Prostate gland (tissue), 2 donors: ENCODE results near the gene BCR. TPM values are rescaled to one million over a fixed set of nuclear protein-coding genes. Genes with fewer than 3 reads are reported as not detected.

Source experiments
- DNase-seq: peaks from one replicate; pipeline ENCODE4 v3.0.0-alpha.2; 2019; ENCODE audit warnings: low spot score
- H3K27ac ChIP-seq, 2 donors: fragments of 200-600 bp; sonication (generic); 2 replicates each; pipeline ENCODE4 v1.5.1; 2017 to 2019
- H3K27me3 ChIP-seq: fragments of 200-600 bp; sonication (generic); replicated peaks from 2 replicates; pipeline ENCODE4 v1.5.1; 2019; ENCODE audit not compliant: insufficient read depth
- H3K36me3 ChIP-seq, 2 donors: fragments of 200-600 bp; sonication (generic); 1 replicate in 1 of 2; 2 replicates in 1 of 2; pipeline versions ENCODE4 v1.5.1 to v1.8.1; 2017 to 2019
- H3K4me1 ChIP-seq: fragments of 200-600 bp; sonication (generic); replicated peaks from 2 replicates; pipeline ENCODE4 v1.5.1; 2019
- H3K4me3 ChIP-seq, 2 donors: fragments of 200-600 bp; sonication (generic); 2 replicates each; pipeline ENCODE4 v1.5.1; 2017 to 2019
- H3K9me3 ChIP-seq: fragments of 200-600 bp; sonication (generic); 2 replicates; pipeline ENCODE4 v1.5.1; 2017
- POLR2A ChIP-seq: fragments of 450-650 bp; IDR thresholded peaks from one replicate; pipeline ENCODE4 v1.6.1; 2016; ENCODE audit warnings: antibody characterized with exemption, mild to moderate bottlenecking
- POLR2AphosphoS5 ChIP-seq: sonication (generic); formaldehyde crosslinking; IDR thresholded peaks from one replicate; pipeline ENCODE4 v1.6.1; 2017; ENCODE audit warnings: antibody characterized with exemption
- WGBS: methylation state at CpG from one replicate; pipeline ENCODE4 v1.1.5; 2018; 5-methylcytosine and 5-hydroxymethylcytosine counted together
- intact Hi-C: fragments of 100-400 bp; cut with DNase I; formaldehyde crosslinking; loops from one replicate; pipeline ENCODE4 v1.14.2; 2022
- total RNA-seq, 2 donors: library from RNA; depleted of rRNA; stranded (reverse); fragments of >200 nt; gene quantifications; one replicate each; pipeline ENCODE4 v1.1.0, GENCODE V29; 2016
- TF ChIP-seq, protein P1 (sequence below), 4 experiments: fragments of 200-600 bp in 2 of 4; fragments of 450-650 bp in 2 of 4; sonication (generic) in 2 of 4; IDR thresholded peaks; 1 replicate in 3 of 4; 2 replicates in 1 of 4; pipeline ENCODE4 v1.5.1; 2016 to 2019; ENCODE audit warnings: antibody characterized with exemption in 4 of 4, mild to moderate bottlenecking in 2 of 4, moderate library complexity in 2 of 4

Gene BCR
- total RNA-seq, 2 donors from 2014 or later = 32.7 to 88.8 TPM

DNA sequence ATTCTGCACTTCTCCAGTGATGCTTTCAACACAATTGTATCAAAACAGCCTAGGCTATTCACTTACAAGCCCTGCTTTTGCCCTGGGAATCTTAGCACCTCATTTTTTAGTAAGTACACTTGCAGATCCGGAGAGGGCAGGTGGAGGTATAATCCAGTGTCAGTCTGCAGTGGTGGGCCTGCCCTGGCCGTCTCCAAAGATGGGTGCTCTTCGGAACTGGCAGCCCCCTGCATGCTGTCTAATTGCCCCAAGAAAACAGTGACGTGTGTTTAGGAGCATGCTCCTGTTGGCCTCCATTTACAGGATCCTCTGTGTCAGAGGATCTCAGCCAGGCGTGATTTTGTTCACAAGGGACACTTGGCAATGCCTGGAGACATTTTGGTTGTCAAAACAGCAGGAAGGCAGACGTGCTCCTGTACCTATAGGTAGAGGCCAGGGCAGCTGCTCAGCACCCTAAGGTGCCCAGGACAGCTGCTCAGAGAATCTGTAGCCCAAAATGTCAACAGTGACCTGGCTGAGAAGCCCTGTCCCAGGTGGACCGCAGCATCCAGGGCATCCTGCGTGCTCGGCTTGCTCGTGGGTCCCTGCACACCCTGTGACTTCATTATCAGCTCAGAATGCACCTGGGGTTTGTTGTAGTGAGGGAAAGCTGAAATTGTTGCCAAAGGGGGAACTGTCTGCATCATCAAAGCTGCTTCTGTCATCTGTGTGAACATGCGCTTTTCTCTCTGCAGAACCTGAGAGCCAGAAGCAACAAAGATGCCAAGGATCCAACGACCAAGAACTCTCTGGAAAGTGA lies 90.7 kb downstream of the BCR start:
- peaks cover 0 to 2% of the 10 kb centered on the region in 2 donors for H3K36me3 ChIP-seq
- WGBS = 96% methylated on average over 12 of the region's 12 CpGs

DNA sequence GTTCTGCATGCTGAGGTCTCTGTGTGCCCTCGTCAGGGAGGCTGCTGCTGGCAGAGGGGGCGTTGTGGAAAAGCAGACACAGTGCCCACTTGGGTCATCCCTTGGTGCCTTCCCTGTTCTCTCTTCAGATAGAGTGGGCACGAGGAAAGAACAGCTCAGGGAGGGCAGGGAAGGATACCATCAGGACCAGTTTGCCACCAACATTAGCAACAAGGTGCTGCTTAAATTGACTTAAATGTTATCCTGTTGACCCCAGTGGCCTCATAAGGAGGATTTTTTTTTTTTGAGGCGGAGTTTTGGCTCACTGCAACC lies 91.2 kb downstream of the BCR start:
- H3K36me3 ChIP-seq = peaks cover 0 to 2% of the 10 kb centered on the region in 2 donors
- H3K4me1 ChIP-seq = no peaks in the 10 kb centered on the region
- H3K9me3 ChIP-seq = no peaks in the 10 kb centered on the region
- WGBS = 94% methylated on average over 4 of the region's 4 CpGs
- no peaks in the 10 kb centered on the region for H3K27me3 ChIP-seq
- no peak overlapping the region for H3K27ac ChIP-seq
- intact Hi-C loops = no loop called here
- TF ChIP-seq, protein P1, sequence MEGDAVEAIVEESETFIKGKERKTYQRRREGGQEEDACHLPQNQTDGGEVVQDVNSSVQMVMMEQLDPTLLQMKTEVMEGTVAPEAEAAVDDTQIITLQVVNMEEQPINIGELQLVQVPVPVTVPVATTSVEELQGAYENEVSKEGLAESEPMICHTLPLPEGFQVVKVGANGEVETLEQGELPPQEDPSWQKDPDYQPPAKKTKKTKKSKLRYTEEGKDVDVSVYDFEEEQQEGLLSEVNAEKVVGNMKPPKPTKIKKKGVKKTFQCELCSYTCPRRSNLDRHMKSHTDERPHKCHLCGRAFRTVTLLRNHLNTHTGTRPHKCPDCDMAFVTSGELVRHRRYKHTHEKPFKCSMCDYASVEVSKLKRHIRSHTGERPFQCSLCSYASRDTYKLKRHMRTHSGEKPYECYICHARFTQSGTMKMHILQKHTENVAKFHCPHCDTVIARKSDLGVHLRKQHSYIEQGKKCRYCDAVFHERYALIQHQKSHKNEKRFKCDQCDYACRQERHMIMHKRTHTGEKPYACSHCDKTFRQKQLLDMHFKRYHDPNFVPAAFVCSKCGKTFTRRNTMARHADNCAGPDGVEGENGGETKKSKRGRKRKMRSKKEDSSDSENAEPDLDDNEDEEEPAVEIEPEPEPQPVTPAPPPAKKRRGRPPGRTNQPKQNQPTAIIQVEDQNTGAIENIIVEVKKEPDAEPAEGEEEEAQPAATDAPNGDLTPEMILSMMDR (IDR thresholded peaks at IDR 0.05) = no peak
- no peak for TF ChIP-seq POLR2AphosphoS5
- TF ChIP-seq POLR2A = no peak
- no peak for DNase-seq
- H3K4me3 ChIP-seq = no peak overlapping the region

More for the DNA sequence above, 90.7 kb downstream of the BCR start:
- no peaks in the 10 kb centered on the region for H3K27me3 ChIP-seq
- intact Hi-C loops = no loop called here
- no peak overlapping the region for H3K27ac ChIP-seq
- H3K4me3 ChIP-seq = no peak overlapping the region
- DNase-seq = no peak
- H3K4me1 ChIP-seq = no peaks in the 10 kb centered on the region
- H3K9me3 ChIP-seq = no peaks in the 10 kb centered on the region
- no peak for TF ChIP-seq POLR2A
- TF ChIP-seq POLR2AphosphoS5 = no peak
- TF ChIP-seq, protein P1 (IDR thresholded peaks at IDR 0.05) = no peak

DNA sequence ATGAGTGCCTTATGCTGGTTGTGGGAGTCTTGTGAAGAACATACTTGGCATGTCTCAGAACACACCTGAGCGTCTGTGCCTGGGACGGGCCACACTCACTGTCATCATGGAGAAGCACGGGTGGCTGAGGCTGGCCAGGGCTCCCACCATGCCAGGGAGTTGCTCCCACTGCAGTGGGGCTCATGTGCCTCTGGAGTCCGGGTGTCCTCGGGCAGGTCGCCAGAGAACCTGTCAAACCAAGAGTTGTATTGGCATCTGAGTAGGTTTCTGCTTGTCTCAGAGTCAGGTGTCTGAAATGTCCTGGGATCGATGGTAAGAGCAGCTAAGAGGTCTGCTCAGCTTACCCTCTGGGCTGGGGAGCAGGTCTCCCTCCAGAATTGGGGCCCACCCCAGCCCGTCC lies 92.1 kb downstream of the BCR start:
- Histone ChIP-seq H3K4me1 (no peaks in the 10 kb centered on the region), H3K27me3 (no peaks in the 10 kb centered on the region), H3K9me3 (no peaks in the 10 kb centered on the region), H3K36me3 (peaks cover 0 to 2% of the 10 kb centered on the region in 2 donors), H3K4me3 (no peak overlapping the region), H3K27ac (no peak overlapping the region)
- no peak for DNase-seq
- intact Hi-C loops = no loop called here
- TF ChIP-seq, protein P1 (IDR thresholded peaks at IDR 0.05) = no peak
- TF ChIP-seq POLR2A (no peak), POLR2AphosphoS5 (no peak)
- 84% methylated on average over 8 of the region's 8 CpGs for WGBS

DNA sequence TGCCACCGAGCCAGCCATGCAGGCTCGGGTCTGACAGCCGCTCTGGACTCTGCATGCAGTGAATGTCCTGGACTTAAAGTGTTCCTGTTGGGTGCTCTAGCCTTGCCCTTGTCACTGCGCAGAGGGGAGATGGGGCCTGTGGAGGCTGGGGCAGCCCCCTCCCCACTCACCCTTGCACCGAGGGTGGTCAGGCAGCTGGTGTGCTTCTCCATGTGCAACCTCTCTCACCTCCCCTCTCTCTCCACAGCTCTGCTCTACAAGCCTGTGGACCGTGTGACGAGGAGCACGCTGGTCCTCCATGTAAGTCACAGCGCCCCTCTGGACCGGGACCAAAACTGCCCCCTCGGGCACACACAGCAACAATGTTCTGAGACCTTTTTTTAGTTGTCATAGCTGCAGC lies 92.5 kb downstream of the BCR start:
- TF ChIP-seq POLR2AphosphoS5 = no peak
- TF ChIP-seq POLR2A = no peak
- TF ChIP-seq, protein P1 (IDR thresholded peaks at IDR 0.05) = no peak
- Histone ChIP-seq H3K4me3 (no peak overlapping the region), H3K4me1 (no peaks in the 10 kb centered on the region), H3K36me3 (peaks cover 0 to 2% of the 10 kb centered on the region in 2 donors), H3K27me3 (no peaks in the 10 kb centered on the region), H3K27ac (no peak overlapping the region), H3K9me3 (no peaks in the 10 kb centered on the region)
- intact Hi-C loops = no loop called here
- no peak for DNase-seq
- 90% methylated on average over 11 of the region's 11 CpGs for WGBS
